GM12872 (cell line): ENCODE measurements around the gene MS4A8.

ENCODE experiments used
- TF ChIP-seq, protein P1 (sequence below): IDR thresholded peaks from 3 replicates; pipeline ENCODE4 v1.5.1; 2011; ENCODE audit warnings: low read depth, mild to moderate bottlenecking, low read length, moderate library complexity; ENCODE audit not compliant: insufficient read depth

Gene MS4A8

DNA sequence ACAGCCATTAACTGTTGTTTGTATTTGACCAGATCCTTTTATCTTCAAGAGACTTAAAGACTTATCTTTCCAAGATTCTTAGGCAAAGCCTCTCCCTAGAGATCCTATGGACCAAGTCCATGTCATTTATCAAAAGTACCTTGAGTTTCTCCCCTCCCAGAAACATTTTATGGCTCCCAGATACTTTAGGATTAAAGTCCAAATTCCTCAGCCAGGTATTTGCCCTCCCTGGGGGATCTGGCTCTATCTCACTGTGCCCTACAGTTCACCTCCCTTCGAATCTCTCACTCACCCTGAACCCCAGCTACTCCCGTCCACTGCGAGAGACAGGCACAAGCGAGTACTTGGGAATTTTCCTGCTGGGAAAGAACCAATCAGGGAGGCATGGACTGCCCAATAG is 11.9 kb downstream of the MS4A8 start:
- TF ChIP-seq, protein P1, sequence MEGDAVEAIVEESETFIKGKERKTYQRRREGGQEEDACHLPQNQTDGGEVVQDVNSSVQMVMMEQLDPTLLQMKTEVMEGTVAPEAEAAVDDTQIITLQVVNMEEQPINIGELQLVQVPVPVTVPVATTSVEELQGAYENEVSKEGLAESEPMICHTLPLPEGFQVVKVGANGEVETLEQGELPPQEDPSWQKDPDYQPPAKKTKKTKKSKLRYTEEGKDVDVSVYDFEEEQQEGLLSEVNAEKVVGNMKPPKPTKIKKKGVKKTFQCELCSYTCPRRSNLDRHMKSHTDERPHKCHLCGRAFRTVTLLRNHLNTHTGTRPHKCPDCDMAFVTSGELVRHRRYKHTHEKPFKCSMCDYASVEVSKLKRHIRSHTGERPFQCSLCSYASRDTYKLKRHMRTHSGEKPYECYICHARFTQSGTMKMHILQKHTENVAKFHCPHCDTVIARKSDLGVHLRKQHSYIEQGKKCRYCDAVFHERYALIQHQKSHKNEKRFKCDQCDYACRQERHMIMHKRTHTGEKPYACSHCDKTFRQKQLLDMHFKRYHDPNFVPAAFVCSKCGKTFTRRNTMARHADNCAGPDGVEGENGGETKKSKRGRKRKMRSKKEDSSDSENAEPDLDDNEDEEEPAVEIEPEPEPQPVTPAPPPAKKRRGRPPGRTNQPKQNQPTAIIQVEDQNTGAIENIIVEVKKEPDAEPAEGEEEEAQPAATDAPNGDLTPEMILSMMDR = no peak

DNA sequence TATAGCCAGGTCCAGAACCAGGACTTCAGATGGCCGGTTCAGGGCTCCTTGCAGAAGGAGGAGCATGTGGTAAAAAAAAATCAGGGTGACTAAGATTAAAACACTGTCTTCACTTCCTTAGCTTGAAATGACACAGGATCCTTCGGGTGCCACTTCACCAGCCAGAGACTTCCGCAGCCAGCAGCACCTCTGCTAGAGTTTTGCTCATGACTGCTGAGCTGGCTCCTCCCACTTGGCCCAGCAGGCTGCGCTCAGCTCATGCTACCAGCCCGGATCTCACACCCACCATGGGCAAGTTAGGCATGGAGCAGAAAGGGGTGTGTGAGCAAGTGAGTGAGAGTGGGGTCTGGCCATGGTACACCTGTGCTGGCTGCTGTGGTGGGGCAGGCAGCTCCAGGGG is 18.5 kb downstream of the MS4A8 start:
- TF ChIP-seq, protein P1 = no peak

DNA sequence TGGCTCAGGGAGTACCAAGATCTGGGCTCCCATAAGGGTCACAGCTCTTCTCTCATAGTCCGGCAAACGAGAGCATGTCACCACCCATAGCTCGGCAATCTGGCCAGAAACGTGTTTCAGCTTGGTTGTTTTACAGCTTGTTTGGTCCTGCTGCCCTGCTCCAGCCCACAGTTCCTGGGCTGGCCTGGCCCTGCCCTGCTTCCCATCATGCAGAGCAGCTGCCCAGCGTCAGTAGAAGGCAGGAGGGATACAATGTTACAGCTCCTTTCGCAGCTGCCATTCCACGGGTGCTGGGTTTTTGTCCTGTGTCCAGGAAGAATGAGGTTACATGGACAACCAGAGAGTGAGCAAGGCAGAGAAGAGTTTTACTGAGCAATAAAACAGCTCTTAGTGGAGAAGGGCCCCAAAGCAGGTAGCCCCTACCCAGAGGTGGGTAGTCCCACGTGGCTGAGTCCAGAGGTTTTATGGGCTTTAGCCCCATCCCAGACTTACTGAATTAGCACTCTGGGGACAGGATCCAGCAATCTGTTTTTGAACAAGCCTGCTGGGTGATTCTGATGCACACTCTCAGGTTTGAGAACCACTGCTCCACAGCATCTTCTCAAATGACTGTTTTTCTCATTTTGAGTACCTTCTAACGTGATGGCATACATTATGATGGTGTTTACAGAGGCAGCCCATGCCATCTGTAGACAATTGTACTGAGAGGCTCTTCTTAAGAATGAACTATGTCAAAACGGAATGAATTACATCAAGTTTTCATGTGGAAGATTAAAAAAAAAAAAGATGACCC is 19.3 kb downstream of the MS4A8 start:
- TF ChIP-seq, protein P1 = no peak

DNA sequence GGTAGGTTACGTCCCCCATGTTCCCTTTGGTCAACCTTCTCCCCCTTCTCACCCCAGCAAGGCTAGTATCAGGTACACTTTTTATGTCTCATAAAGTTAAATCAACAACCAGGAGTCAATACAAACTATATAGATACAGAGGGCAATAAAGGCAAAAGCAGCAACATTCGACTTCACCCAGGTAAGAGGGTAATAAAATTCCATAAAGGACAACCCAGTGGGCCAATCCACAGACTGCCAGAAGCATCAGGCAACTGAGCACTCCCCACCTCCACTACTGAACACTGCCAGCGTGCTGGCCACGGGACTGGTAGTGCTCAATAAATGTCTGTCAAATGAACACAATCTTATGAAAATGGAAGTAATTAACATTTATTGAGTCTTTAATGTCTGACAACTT is 20.0 kb downstream of the MS4A8 start:
- TF ChIP-seq, protein P1 = no peak

DNA sequence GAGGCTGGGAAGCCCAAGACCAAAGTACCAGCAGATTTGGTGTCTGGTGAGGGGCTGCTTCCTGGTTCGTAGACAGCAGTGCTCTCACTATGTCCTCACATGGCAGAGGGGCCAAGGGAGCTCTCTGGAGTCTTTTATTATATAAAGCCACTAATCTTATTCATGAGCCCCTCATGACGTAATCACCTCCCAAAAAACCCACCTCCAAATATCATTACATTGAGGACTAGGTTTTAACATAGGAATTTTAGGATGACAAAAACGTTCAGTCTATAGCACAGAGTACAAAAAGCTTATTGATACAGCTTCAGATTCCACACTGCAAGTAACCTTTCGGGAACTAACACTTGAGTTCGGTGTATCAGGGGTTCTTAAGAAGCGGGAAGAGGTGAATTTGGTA is 21.0 kb downstream of the MS4A8 start:
- TF ChIP-seq, protein P1 = no peak

DNA sequence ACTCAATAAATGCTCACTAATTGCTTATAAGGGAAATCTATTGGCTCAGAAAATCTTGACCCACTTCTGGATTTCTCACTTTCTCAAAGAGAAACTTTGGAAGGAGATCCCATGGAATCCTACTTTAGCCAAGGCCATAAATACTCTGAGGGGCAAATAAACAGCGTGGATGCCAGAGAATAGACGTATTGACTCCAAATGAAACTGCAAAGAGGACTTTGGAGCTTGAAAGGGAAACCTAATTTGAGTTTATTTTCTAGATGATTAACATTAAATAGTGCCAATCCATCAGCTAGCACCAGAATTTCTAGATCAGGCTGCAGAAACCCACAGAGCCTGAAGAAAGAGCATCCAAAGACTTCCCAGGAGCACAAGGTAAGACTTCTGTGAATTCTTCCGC is 25.0 kb downstream of the MS4A8 start, which contains the start of gene MS4A18:
Gene MS4A18 (plus strand): TSS at position 301 of the 400 bp plus-strand sequence.
- TF ChIP-seq, protein P1 = no peak

DNA sequence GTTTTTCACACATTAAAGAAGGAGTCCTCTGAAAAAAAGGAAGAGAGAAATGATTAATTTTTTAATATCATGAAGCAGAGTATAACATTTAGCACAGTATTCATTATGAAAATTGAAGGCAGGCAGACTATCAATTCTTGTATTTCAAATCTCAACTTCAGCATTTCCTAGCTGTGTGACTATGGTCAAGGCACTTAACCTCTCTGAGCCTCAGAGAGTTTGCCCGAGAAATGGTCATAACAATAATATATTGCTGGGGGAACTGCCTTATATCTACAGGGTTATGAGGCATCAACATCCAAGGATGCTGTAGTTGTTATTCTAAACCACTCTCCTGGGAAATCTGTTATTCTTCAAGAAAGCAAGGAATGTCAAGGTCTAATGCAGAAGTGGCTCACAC is 26.2 kb downstream of the MS4A8 start:
- TF ChIP-seq, protein P1 = no peak
